SK-N-SH treated with all-trans-retinoic acid at 6 μM for 48 hours (cell line): ENCODE data around the gene SLC35F6.

ENCODE experiments used
- BACH2 ChIP-seq: fragments of 250-450 bp; sonication (Bioruptor Pico); IDR thresholded peaks from 2 replicates; pipeline ENCODE4 v1.9.0; 2021; ENCODE audit warnings: mild to moderate bottlenecking, borderline replicate concordance
- CSDC2 ChIP-seq: fragments of 250-450 bp; sonication (Bioruptor Pico); IDR thresholded peaks from 2 replicates; pipeline ENCODE4 v1.5.0; 2020; ENCODE audit warnings: mild to moderate bottlenecking, moderate library complexity
- ISL1 ChIP-seq: fragments of 250-450 bp; sonication (Bioruptor Pico); IDR thresholded peaks from 2 replicates; pipeline ENCODE4 v2.1.2; 2022; ENCODE audit warnings: mild to moderate bottlenecking, moderate library complexity
- PPARA ChIP-seq: fragments of 250-450 bp; sonication (Bioruptor Pico); IDR thresholded peaks from 2 replicates; pipeline ENCODE4 v1.5.0; 2020; ENCODE audit warnings: mild to moderate bottlenecking, borderline replicate concordance
- TOX ChIP-seq: fragments of 250-450 bp; sonication (Bioruptor Pico); IDR thresholded peaks from 2 replicates; pipeline ENCODE4 v1.8.0; 2021; ENCODE audit warnings: mild to moderate bottlenecking, moderate library complexity, borderline replicate concordance
- ZC3H10 ChIP-seq: fragments of 250-450 bp; sonication (Bioruptor Pico); IDR thresholded peaks from 2 replicates; pipeline ENCODE4 v1.5.1; 2021; ENCODE audit warnings: mild to moderate bottlenecking, moderate library complexity
- ZFP3 ChIP-seq: fragments of 250-450 bp; sonication (Bioruptor Pico); IDR thresholded peaks from 2 replicates; pipeline ENCODE4 v1.5.0; 2020; ENCODE audit warnings: mild to moderate bottlenecking, moderate library complexity
- ZNF565 ChIP-seq: fragments of 450-650 bp; formaldehyde crosslinking; conservative IDR thresholded peaks from 2 replicates; pipeline ENCODE4 v1.5.0; 2020; ENCODE audit warnings: low read depth, mild to moderate bottlenecking, moderate library complexity
- TF ChIP-seq, protein P1 (sequence below): fragments of 250-450 bp; sonication (Bioruptor Pico); IDR thresholded peaks from 2 replicates; pipeline ENCODE4 v1.8.0; 2021; ENCODE audit warnings: low read depth, mild to moderate bottlenecking, moderate library complexity, borderline replicate concordance
- TF ChIP-seq, protein P2 (sequence below): fragments of 250-450 bp; sonication (Bioruptor Pico); IDR thresholded peaks from 2 replicates; pipeline ENCODE4 v1.8.0; 2020; ENCODE audit warnings: mild to moderate bottlenecking, moderate library complexity, borderline replicate concordance

DNA sequence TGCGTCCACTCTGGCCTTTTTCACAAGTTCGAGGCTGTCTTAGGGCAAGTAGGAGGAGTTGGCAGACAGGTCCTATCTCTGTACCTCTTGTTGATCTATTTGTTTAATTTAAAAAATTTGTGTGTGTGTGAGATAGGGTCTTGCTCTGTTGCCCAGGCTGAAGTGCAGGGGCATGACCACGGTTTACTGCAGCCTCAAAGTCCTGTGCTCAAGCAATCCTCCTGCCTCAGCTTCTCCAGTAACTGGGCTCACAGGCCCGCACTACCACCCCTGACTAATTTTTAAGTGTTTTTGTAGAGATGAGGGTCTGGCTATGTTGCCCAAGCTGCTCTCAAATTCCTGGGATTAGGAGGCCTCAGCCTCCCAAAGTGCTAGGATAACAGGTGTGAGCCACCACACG is 4.2 kb upstream of the SLC35F6 start:
- TF ChIP-seq, protein P1, sequence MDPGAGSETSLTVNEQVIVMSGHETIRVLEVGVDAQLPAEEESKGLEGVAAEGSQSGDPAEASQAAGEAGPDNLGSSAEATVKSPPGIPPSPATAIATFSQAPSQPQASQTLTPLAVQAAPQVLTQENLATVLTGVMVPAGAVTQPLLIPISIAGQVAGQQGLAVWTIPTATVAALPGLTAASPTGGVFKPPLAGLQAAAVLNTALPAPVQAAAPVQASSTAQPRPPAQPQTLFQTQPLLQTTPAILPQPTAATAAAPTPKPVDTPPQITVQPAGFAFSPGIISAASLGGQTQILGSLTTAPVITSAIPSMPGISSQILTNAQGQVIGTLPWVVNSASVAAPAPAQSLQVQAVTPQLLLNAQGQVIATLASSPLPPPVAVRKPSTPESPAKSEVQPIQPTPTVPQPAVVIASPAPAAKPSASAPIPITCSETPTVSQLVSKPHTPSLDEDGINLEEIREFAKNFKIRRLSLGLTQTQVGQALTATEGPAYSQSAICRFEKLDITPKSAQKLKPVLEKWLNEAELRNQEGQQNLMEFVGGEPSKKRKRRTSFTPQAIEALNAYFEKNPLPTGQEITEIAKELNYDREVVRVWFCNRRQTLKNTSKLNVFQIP (CRISPR knock-in tag): no peak
- no peak for TF ChIP-seq CSDC2 (CRISPR knock-in tag)
- no peak for TF ChIP-seq TOX (CRISPR knock-in tag)
- TF ChIP-seq ZNF565 (CRISPR knock-in tag): no peak
- TF ChIP-seq PPARA (CRISPR knock-in tag): no peak
- TF ChIP-seq, protein P2, sequence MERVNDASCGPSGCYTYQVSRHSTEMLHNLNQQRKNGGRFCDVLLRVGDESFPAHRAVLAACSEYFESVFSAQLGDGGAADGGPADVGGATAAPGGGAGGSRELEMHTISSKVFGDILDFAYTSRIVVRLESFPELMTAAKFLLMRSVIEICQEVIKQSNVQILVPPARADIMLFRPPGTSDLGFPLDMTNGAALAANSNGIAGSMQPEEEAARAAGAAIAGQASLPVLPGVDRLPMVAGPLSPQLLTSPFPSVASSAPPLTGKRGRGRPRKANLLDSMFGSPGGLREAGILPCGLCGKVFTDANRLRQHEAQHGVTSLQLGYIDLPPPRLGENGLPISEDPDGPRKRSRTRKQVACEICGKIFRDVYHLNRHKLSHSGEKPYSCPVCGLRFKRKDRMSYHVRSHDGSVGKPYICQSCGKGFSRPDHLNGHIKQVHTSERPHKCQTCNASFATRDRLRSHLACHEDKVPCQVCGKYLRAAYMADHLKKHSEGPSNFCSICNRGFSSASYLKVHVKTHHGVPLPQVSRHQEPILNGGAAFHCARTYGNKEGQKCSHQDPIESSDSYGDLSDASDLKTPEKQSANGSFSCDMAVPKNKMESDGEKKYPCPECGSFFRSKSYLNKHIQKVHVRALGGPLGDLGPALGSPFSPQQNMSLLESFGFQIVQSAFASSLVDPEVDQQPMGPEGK (CRISPR knock-in tag): no peak
- TF ChIP-seq BACH2 (CRISPR knock-in tag): no peak
- TF ChIP-seq ZC3H10 (CRISPR knock-in tag): no peak
- no peak for TF ChIP-seq ZFP3 (CRISPR knock-in tag)
- no peak for TF ChIP-seq ISL1
